HCT116 (cell line): ENCODE results near the gene HSD3B1. TPM values are rescaled to one million over a fixed set of nuclear protein-coding genes. Genes with fewer than 3 reads are reported as not detected.

Experiments
- ATAC-seq: fragments of 200-7000 bp; cut with Tn5 transposase; 2 replicates; pipeline ENCODE4 v1.9.1; 2020; ENCODE audit warnings: mild to moderate bottlenecking, moderate library complexity
- BruUV-seq: library from RNA; stranded (reverse); fragments of 400-500 nt; replicated peaks from 2 replicates; lab custom pipeline; 2021; lab: Mats Ljungman, UMichigan
- CTCF ChIA-PET: fragments of 300-600 bp; sonication (Branson Sonifier 250); formaldehyde crosslinking; loops from one replicate; lab custom pipeline; 2021; ENCODE audit warnings: antibody characterized with exemption; lab: Charles Lee
- POLR2A ChIA-PET: fragments of 300-600, 350-600 bp; sonication (Branson Sonifier 250); formaldehyde crosslinking; loops from one replicate; lab custom pipeline; 2021; ENCODE audit warnings: antibody characterized with exemption; lab: Charles Lee
- RAD21 ChIA-PET, 2 experiments: fragments of 300-600 bp; sonication (Branson Sonifier 250); formaldehyde crosslinking; loops; one replicate each; lab custom pipeline; 2023; ENCODE audit warnings: low total read pairs in 2 of 2; ENCODE audit not compliant: uncharacterized antibody in 2 of 2, unreplicated experiment in 2 of 2, low non-redundant PET in 1 of 2; lab: Charles Lee
- DNase-seq: peaks from one replicate; pipeline ENCODE4 v3.0.0-alpha.2; 2010; ENCODE audit warnings: low read depth, low spot score
- H2AFZ ChIP-seq: fragments of 200-600 bp; shearing (Covaris generic), sonication (generic); 2 replicates; pipeline ENCODE4 v1.6.1; 2017; ENCODE audit warnings: low read depth, mixed run types, mixed read lengths, antibody characterized with exemption, low read length; ENCODE audit not compliant: poor library complexity, severe bottlenecking
- H3K27ac ChIP-seq: 2 replicates; pipeline ENCODE4 v1.5.1; 2012; ENCODE audit warnings: low read depth, low read length
- H3K27me3 ChIP-seq: fragments of 200-600 bp; sonication (generic); 2 replicates; pipeline ENCODE4 v1.6.1; 2016; ENCODE audit warnings: mixed run types, low read length, mixed read lengths; ENCODE audit not compliant: insufficient read depth
- H3K36me3 ChIP-seq, 2 experiments: fragments of 200-500 bp in 1 of 2; fragments of 200-600 bp in 1 of 2; sonication (Bioruptor generic) in 1 of 2; sonication (generic) in 1 of 2; 2 replicates each; pipeline versions ENCODE4 v1.5.1 to v1.6.1; 2014 to 2016; ENCODE audit warnings: low read length in 2 of 2, inconsistent platforms in 1 of 2, mixed read lengths in 1 of 2, mixed run types in 1 of 2; ENCODE audit not compliant: insufficient read depth in 2 of 2, control insufficient read depth in 1 of 2
- H3K4me1 ChIP-seq, 2 experiments: fragments of 200-600 bp in 1 of 2; sonication (generic) in 1 of 2; 2 replicates each; pipeline versions ENCODE4 v1.5.1 to v1.6.1; 2012 to 2017; ENCODE audit warnings: low read length in 2 of 2, inconsistent platforms in 1 of 2, mild to moderate bottlenecking in 1 of 2, mixed read lengths in 1 of 2, mixed run types in 1 of 2, moderate library complexity in 1 of 2; ENCODE audit not compliant: insufficient read depth in 2 of 2, control insufficient read depth in 1 of 2
- H3K4me2 ChIP-seq: fragments of 200-600 bp; sonication (generic); 2 replicates; pipeline ENCODE4 v1.6.1; 2017; ENCODE audit warnings: mixed run types, low read length, mixed read lengths
- H3K4me3 ChIP-seq, 2 experiments: fragments of 200-600 bp in 1 of 2; sonication (generic) in 1 of 2; replicated peaks in 1 of 2; 2 replicates each; pipeline ENCODE4 v1.5.1; 2011 to 2016; ENCODE audit warnings: low read length in 2 of 2, control low read depth in 1 of 2, low read depth in 1 of 2, mild to moderate bottlenecking in 1 of 2, mixed read lengths in 1 of 2, mixed run types in 1 of 2
- H3K79me2 ChIP-seq: fragments of 200-600 bp; sonication (generic); 2 replicates; pipeline ENCODE4 v1.6.1; 2017; ENCODE audit warnings: mild to moderate bottlenecking, mixed run types, low read length, moderate library complexity, mixed read lengths; ENCODE audit not compliant: insufficient read depth
- H3K9ac ChIP-seq: fragments of 200-600 bp; sonication (generic); 2 replicates; pipeline ENCODE4 v1.6.1; 2016; ENCODE audit warnings: low read length, mixed read lengths
- H3K9me2 ChIP-seq: fragments of 200-600 bp; sonication (generic), shearing (Covaris generic); 2 replicates; pipeline ENCODE4 v1.6.1; 2017; ENCODE audit warnings: mixed run types, mild to moderate bottlenecking, moderate library complexity; ENCODE audit not compliant: insufficient read depth
- H3K9me3 ChIP-seq, 2 experiments: fragments of 200-500 bp in 1 of 2; fragments of 200-600 bp in 1 of 2; sonication (Bioruptor generic) in 1 of 2; sonication (generic) in 1 of 2; 2 replicates each; pipeline ENCODE4 v1.6.1; 2014 to 2017; ENCODE audit warnings: low read length in 2 of 2, mixed read lengths in 2 of 2, inconsistent platforms in 1 of 2, low read depth in 1 of 2, mild to moderate bottlenecking in 1 of 2, mixed run types in 1 of 2, moderate library complexity in 1 of 2; ENCODE audit not compliant: control insufficient read depth in 1 of 2, insufficient read depth in 1 of 2
- H4K20me1 ChIP-seq: fragments of 200-600 bp; sonication (generic), shearing (Covaris generic); 2 replicates; pipeline ENCODE4 v1.6.1; 2017; ENCODE audit warnings: mixed run types, mild to moderate bottlenecking, moderate library complexity; ENCODE audit not compliant: insufficient read depth
- EZH2 ChIP-seq: fragments of 200-600 bp; sonication (generic); IDR thresholded peaks from 2 replicates; pipeline ENCODE4 v1.6.1; 2017; ENCODE audit warnings: antibody characterized with exemption, mixed run types
- POLR2AphosphoS5 ChIP-seq: IDR thresholded peaks from 2 replicates; pipeline ENCODE4 v1.6.1; 2011; ENCODE audit warnings: mild to moderate bottlenecking, low read depth, low read length, moderate library complexity
- SP1 ChIP-seq: IDR thresholded peaks from 2 replicates; pipeline ENCODE4 v1.6.1; 2012; ENCODE audit warnings: low read depth
- SRF ChIP-seq: IDR thresholded peaks from 2 replicates; pipeline ENCODE4 v1.6.1; 2012; ENCODE audit warnings: low read depth
- TCF7L2 ChIP-seq: IDR thresholded peaks from 2 replicates; pipeline ENCODE4 v1.7.0; 2011; ENCODE audit warnings: borderline replicate concordance, inconsistent platforms; ENCODE audit not compliant: insufficient read depth, insufficient read length; ENCODE audit errors: extremely low read depth
- intact Hi-C: fragments of 100-400 bp; cut with micrococcal nuclease; formaldehyde crosslinking; loops from 2 replicates; pipeline ENCODE4 v1.10.0; 2022
- total RNA-seq: library from RNA; stranded (reverse); gene quantifications from one replicate; pipeline ENCODE4 v1.2.1, GENCODE V29; 2021; ENCODE audit not compliant: unreplicated experiment
- TF ChIP-seq, protein P1 (sequence below): IDR thresholded peaks from 2 replicates; pipeline ENCODE4 v1.6.1; 2012; ENCODE audit warnings: low read depth
- TF ChIP-seq, protein P2 (sequence below): IDR thresholded peaks from 2 replicates; pipeline ENCODE4 v1.6.1; 2012

Gene HSD3B1
- total RNA-seq, 1 experiment from 2014 or later = not detected

DNA sequence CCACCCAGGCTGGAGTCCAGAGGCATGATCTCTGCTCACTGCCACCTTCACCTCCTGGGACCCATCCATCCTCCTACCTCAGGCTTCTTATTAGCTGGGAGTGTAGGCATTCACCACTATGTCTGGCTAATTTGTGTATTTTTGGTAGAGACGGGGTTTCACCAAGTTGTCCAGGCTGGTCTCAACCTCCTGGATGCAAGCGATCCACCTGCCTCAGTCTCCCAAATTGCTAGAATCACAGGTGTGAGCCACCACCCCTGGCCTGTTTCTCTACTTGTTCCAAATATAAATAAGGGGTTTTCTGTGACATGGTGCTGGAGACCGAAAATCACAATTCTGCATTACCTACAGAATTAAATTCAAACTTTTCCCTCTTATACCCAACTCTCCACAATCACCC lies 36.6 kb upstream of the HSD3B1 start:
- TF ChIP-seq EZH2 (no peak), POLR2AphosphoS5 (no peak), TCF7L2 (no peak)
- TF ChIP-seq, protein P1, sequence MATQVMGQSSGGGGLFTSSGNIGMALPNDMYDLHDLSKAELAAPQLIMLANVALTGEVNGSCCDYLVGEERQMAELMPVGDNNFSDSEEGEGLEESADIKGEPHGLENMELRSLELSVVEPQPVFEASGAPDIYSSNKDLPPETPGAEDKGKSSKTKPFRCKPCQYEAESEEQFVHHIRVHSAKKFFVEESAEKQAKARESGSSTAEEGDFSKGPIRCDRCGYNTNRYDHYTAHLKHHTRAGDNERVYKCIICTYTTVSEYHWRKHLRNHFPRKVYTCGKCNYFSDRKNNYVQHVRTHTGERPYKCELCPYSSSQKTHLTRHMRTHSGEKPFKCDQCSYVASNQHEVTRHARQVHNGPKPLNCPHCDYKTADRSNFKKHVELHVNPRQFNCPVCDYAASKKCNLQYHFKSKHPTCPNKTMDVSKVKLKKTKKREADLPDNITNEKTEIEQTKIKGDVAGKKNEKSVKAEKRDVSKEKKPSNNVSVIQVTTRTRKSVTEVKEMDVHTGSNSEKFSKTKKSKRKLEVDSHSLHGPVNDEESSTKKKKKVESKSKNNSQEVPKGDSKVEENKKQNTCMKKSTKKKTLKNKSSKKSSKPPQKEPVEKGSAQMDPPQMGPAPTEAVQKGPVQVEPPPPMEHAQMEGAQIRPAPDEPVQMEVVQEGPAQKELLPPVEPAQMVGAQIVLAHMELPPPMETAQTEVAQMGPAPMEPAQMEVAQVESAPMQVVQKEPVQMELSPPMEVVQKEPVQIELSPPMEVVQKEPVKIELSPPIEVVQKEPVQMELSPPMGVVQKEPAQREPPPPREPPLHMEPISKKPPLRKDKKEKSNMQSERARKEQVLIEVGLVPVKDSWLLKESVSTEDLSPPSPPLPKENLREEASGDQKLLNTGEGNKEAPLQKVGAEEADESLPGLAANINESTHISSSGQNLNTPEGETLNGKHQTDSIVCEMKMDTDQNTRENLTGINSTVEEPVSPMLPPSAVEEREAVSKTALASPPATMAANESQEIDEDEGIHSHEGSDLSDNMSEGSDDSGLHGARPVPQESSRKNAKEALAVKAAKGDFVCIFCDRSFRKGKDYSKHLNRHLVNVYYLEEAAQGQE = no peak
- TF ChIP-seq, protein P2, sequence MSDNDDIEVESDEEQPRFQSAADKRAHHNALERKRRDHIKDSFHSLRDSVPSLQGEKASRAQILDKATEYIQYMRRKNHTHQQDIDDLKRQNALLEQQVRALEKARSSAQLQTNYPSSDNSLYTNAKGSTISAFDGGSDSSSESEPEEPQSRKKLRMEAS = no peak
- TF ChIP-seq, all 23 proteins: peak for 0
- no peaks in the 10 kb centered on the region for H3K9me2 ChIP-seq
- H3K4me3 ChIP-seq = no peak overlapping the region
- no TSS peak for BruUV-seq
- no peak overlapping the region for H3K4me2 ChIP-seq
- peaks cover 16% of the 10 kb centered on the region; the same call in 1 of the 2 replicates for H3K27me3 ChIP-seq
- H4K20me1 ChIP-seq = no peaks in the 10 kb centered on the region
- ChIA-PET POLR2A (no interaction called here), CTCF (no interaction called here), RAD21 (no interaction called here)
- no peaks in the 10 kb centered on the region for H3K9me3 ChIP-seq
- no peaks in the 10 kb centered on the region for H3K4me1 ChIP-seq
- H3K27ac ChIP-seq = no peak overlapping the region
- H2AFZ ChIP-seq = no peak overlapping the region
- DNase-seq = no peak
- no peak overlapping the region for H3K9ac ChIP-seq
- intact Hi-C loops = loop anchor here (10.0 kb wide), 1 partner anchor 204 kb away; no protein-coding TSS in a partner anchor
- H3K36me3 ChIP-seq = no peaks in the 10 kb centered on the region
- H3K79me2 ChIP-seq = no peaks in the 10 kb centered on the region
- no peak for ATAC-seq

DNA sequence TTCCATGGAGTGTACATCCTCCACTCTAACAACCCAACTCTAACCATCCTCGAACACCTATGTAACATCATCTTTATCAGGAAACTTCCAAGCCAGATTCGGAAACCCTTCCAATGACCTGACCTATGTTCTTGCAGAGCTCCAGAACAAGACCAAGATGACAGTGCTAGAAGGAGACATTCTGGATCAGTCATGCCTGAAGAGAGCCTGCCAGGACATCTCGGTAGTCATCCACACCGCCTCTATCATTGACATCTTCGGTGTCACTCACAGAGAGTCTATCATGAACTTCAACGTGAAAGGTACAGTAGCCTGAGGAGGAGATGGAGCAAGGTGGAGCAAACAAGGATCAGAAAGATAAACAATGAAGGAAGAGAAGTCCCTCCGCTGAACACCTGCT lies 36.1 kb upstream of the HSD3B1 start:
- Histone ChIP-seq H3K36me3 (no peaks in the 10 kb centered on the region), H3K27me3 (peaks cover 16% of the 10 kb centered on the region; the same call in 1 of the 2 replicates), H3K4me2 (no peak overlapping the region), H3K9me2 (no peaks in the 10 kb centered on the region), H2AFZ (no peak overlapping the region), H3K27ac (no peak overlapping the region), H3K4me3 (no peak overlapping the region), H3K79me2 (no peaks in the 10 kb centered on the region), H3K9me3 (no peaks in the 10 kb centered on the region), H3K4me1 (peaks cover 0 to under 1% of the 10 kb centered on the region in 2 experiments; a peak in 2 of 4 replicates), H4K20me1 (no peaks in the 10 kb centered on the region), H3K9ac (no peak overlapping the region)
- intact Hi-C loops = loop anchor here (10.0 kb wide), 1 partner anchor 204 kb away; no protein-coding TSS in a partner anchor
- ChIA-PET POLR2A (no interaction called here), CTCF (no interaction called here), RAD21 (no interaction called here)
- DNase-seq (no peak), ATAC-seq (no peak)
- BruUV-seq = no TSS peak
- TF ChIP-seq SRF = no peak
- no peak for TF ChIP-seq EZH2
- no peak for TF ChIP-seq SP1
